Erythroblast (primary cell): ENCODE measurements around the gene KRT33A.
"Not testable (repeated sequence)": the region's sequence is repeated elsewhere in the genome, so short reads cannot be mapped to it uniquely, and the experiment has no call there.

Experiments used
- DNase-seq, 2 experiments: peaks; one replicate each; lab custom pipeline; 2025; lab: John Stamatoyannopoulos, UW
- GATA1 ChIP-seq: IDR thresholded peaks from 2 replicates; pipeline ENCODE4 v1.6.1; 2011; ENCODE audit warnings: low read depth, mild to moderate bottlenecking, control low read depth, low read length, moderate library complexity
- POLR2A ChIP-seq: IDR thresholded peaks from 2 replicates; pipeline ENCODE4 v1.6.1; 2011; ENCODE audit warnings: mild to moderate bottlenecking, low read length

KRT33A gene

DNA sequence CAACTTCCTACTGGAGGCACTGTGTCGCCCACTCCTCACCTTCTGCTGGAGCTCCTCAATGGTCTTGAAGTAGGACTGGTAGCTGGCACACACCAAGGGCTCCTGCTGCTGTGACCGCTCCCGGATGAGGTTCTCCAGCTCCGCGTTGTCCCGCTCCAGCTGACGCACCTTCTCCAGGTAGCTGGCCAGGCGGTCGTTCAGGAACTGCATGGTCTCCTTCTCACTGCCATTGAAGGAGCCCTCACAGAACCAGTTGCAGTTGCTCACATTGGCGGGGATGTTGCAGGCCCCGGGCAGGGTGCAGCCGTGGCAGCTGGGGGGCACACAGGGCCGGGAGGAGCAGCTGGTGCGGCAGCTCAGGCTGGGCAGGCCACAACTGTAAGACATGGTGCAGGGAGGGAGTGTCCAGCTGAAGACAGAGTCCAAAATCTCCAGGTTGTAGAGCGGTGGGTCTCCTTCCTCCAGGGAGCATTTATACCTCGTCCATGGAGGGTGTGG is at the start of gene KRT33A:
KRT33A (minus strand) TSS at position 448 of the 498 bp plus-strand sequence; CDS start at position 387, 61 bp downstream.
- not testable (repeated sequence) for DNase-seq

DNA sequence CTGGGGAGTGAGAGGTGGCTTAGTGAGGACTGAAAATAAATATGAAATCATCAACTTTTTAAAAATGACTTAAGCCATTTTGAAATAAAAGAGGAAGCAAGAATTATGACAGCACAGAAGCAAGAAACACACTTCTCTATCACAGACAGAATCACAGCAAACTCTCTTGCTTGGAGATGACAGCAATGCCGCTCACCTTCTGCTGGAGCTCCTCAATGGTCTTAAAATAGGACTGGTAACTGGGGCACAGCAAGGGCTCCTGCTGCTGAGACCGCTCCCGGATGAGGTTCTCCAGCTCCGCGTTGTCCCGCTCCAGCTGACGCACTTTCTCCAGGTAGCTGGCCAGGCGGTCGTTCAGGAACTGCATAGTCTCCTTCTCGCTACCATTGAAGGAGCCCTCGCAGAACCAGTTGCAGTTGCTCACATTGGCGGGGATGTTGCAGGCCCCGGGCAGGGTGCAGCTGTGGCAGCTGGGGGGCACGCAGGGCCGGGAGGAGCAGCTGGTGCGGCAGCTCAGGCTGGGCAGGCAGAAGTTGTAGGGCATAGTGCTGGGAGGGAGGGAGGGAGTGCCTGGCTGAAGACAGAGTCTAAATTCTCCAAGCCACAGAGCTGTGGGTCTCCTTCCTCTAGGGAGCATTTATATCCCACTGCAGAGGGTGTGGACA is 46.5 kb upstream of the KRT33A start, which contains the start of gene KRT31:
KRT31 (minus strand) TSS at position 613 of the 665 bp plus-strand sequence; CDS start at position 544, 69 bp downstream.
- no peak for DNase-seq
- TF ChIP-seq POLR2A (no peak), GATA1 (no peak)

DNA sequence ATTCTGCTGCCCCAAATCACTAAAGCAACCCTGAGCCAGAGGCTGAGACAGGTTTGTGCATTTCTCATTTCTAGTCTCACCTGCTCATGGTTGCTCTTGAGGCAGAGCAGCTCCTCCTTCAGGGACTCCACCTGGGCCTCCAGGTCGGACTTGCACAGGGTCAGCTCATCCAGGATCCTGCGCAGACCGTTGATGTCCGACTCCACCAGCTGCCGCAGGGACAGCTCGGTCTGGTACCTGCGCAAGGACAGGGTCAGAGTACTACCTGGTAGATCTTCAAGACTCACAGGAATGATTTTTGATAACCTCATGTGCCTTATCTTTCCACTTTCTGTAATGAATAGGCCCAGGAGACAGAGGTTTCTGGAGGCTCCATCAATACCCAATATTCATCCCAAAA is 45.7 kb upstream of the KRT33A start:
- no peak for TF ChIP-seq POLR2A
- TF ChIP-seq GATA1 = no peak

GRCh38 chr17:41395611-41396010 is 45.0 kb upstream of the KRT33A start:
- DNase-seq = no peak
- TF ChIP-seq GATA1 (no peak), POLR2A (no peak)

More for the DNA sequence above, 45.7 kb upstream of the KRT33A start:
- DNase-seq = no peak

DNA sequence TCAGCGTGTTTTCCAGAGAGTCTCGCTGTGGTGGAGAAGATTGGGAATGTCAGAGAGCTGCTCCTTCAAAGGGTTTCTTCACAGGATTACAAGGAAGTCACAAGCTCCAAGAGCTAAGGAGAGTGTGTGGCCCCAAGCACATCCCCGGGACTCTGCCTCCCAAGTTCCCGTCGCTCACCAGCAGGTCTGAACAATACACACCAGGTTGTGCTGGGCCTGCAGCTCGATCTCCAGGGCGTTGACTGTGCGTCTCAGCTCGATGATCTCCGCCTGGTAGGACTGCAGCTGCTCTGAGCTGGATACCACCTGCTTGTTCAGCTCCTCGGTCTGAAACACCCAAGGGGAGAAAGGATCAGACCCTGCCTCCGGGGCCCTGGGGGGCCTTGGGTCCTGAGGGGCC is 44.4 kb upstream of the KRT33A start:
- DNase-seq = not testable (repeated sequence)

GRCh38 chr17:41394254-41394996 is 43.8 kb upstream of the KRT33A start:
- DNase-seq = no peak
- no peak for TF ChIP-seq GATA1
- no peak for TF ChIP-seq POLR2A

DNA sequence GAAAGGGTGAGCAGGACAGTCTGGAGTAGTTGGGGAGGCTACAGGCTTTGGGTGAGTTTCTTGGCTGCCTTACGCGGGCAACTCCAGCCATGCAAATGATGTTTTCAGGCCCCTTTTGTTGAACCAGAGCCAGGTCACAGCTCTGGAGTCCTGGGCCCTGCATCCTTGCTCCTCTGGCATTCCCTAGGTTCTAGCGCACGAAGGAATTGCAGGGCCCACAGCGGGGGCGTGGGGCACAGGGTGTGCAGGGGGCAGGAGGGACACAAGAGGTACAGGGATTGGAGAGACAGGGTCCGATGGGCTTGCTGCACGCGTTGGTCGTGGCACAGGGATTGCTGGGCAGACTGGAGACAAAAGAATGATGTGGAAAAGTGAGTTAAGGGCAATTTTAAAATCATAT is 43.2 kb upstream of the KRT33A start:
- DNase-seq = no peak
- TF ChIP-seq GATA1 = no peak
- no peak for TF ChIP-seq POLR2A

GRCh38 chr17:41393294-41393693 is 42.7 kb upstream of the KRT33A start:
- DNase-seq = no peak
- no peak for TF ChIP-seq GATA1
- no peak for TF ChIP-seq POLR2A

DNA sequence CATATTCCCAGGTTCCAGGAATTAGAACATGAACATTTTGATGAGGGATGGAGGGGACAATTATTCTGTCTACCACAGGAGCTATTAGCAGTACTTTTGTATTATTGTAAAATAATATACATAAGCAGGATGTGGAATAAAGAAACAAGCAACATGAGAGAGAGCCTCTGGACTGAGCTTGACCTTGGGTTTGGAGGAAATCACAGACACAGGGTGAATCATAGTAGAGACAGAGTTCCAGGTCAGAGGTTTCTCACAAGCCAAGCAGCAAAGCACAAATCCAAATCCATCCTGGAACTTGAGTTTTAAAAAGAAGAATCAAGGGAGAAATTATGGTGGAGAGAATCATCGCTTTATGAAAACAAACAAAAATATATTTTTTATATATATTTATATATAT is 41.6 kb upstream of the KRT33A start:
- no peak for TF ChIP-seq POLR2A
- TF ChIP-seq GATA1 = no peak
- DNase-seq = no peak

GRCh38 chr17:41391535-41391934 is 40.9 kb upstream of the KRT33A start:
- DNase-seq = no peak
- TF ChIP-seq GATA1 = no peak
- TF ChIP-seq POLR2A = no peak

DNA sequence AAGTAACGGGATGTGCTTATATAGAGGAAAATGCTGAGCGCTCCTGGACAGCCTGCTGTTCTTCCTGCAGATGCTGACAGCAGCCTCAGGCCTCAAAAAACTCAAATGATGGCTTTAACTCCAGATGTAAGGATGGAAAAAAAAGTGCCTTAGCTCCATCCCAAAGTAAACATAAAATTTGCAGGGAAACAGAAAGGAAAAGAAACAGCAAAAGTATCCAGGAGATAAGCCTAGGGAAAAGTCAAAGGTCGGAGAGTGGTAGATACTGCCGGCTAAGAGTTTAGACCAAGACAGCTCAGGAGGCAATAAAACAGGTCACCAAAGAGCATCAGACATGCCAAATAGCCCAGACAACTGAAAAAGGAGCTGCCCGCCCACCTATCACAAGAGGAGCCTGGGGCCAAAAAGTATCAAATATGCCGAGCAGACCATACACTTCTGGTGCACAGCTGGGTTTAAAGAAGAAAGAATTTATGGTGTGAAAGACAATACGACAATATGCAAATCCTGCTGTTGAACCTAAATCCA is 39.8 kb upstream of the KRT33A start:
- DNase-seq = no peak
- TF ChIP-seq POLR2A (no peak), GATA1 (no peak)

- no peak for DNase-seq
- TF ChIP-seq POLR2A = no peak
- TF ChIP-seq GATA1 = no peak
Observed at GRCh38 chr17:41387670-41388069, 37.0 kb upstream of the KRT33A start.

DNA sequence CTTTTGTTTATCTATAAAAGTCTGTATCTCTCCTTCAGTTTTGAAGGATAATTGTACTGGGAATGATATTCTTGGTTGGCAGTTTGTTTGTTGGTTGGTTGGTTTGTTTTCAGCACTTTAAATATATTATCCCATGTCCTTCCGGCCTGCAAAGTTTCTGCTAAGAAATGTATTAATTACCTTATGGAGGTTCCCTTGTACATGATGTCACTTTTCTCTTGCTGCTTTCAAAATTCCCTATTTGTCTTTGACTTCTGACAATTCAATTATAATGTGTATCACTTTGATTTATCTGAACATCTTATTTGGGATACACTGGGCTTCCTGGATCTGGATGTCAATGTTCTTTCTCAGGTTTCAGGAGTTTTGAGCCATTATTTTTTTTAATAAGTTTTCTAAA is 35.6 kb upstream of the KRT33A start:
- no peak for TF ChIP-seq POLR2A
- no peak for TF ChIP-seq GATA1
- no peak for DNase-seq

DNA sequence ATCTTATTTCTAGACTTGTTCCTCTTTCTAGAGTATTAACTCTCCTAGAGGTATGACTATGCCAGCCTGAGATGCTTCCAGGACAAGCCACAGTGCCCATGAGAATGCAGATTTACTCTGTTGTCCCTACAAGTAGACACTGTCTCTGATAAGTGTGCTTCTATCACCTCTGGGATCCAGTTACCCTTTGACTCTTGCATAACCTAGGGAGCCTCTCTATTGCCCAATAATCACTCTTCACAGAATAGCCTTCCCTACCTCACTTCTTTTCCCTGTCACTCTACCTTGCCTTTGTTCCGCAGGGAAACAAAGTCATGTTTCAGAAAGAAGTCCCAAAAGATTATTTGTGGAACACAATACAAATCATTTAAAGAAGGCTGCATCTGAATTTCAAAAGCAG is 33.1 kb upstream of the KRT33A start:
- TF ChIP-seq GATA1 (no peak), POLR2A (no peak)
- DNase-seq = no peak

DNA sequence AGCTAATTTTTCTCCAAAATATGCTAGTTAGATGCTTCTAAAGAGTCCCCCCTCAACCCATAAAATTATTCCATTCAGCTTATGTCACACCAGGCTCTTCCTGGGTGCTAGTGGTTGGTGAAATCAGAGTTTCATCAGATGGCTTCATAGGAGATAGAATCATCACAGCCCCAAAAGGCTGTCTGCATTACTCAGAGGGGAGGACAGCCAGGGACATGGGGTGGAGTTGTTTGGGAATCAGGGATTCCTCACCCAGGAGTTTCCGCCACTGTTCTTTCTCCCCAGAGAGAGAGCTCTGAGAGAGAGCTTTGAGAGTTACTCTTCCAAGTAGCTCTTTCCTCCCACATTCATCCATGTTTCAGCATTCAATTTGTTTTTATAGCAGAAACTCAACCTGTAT is 31.8 kb upstream of the KRT33A start:
- no peak for DNase-seq
- TF ChIP-seq POLR2A = no peak
- no peak for TF ChIP-seq GATA1

- not testable (repeated sequence) for DNase-seq
Observed at GRCh38 chr17:41381943-41382342, 31.3 kb upstream of the KRT33A start, which contains the start of gene KRT34. KRT34 (minus strand) TSS chr17:41382306; CDS start chr17:41382246, 60 bp downstream.

DNA sequence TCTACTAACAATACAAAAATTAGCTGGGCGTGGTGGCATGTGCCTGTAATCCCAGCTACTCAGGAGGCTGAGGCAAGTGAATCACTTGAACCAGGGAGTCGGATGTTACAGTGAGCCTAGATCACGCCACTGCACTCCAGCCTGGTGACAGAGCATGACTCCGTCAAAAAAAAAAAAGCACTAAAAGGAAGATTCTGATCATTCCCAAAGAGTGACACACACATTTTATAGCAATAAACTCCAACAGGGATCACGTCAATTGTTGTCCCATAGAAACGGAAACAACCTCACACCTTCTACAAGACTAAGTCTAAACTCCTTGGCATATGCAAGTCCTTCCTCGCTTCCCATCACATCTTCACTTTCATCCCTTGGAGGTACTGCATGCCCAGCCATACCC is 29.5 kb upstream of the KRT33A start:
- not testable (repeated sequence) for DNase-seq
